HepG2 (cell line): ENCODE results near the gene CLHC1. TPM values are rescaled to one million over a fixed set of nuclear protein-coding genes. Genes with fewer than 3 reads are reported as not detected.
A peak's percentile ranks its signal among the peaks of the same experiment; 100 is the strongest.

Source experiments
- CBX2 ChIP-seq, 2 experiments: fragments of 200-600 bp in 1 of 2; sonication (generic); formaldehyde crosslinking in 1 of 2; IDR thresholded peaks; 2 replicates each; pipeline versions ENCODE4 v1.7.0 to v1.8.1; 2018 to 2022; ENCODE audit warnings: low read depth in 2 of 2, low read length in 1 of 2, mild to moderate bottlenecking in 1 of 2, missing genetic modification reagents in 1 of 2
- HDAC2 ChIP-seq: sonication (generic); formaldehyde crosslinking; IDR thresholded peaks from 2 replicates; pipeline ENCODE4 v1.4.0; 2020; ENCODE audit warnings: missing genetic modification reagents
- HNF4A ChIP-seq: sonication (generic); formaldehyde crosslinking; IDR thresholded peaks from 2 replicates; pipeline ENCODE4 v1.4.0; 2020; ENCODE audit warnings: missing genetic modification reagents
- MTA1 ChIP-seq: sonication (generic); formaldehyde crosslinking; IDR thresholded peaks from 2 replicates; pipeline ENCODE4 v1.4.0; 2020; ENCODE audit warnings: missing genetic modification reagents, mild to moderate bottlenecking, borderline replicate concordance
- PPARG ChIP-seq: conservative IDR thresholded peaks from 2 replicates; pipeline ENCODE4 v1.6.1; 2016; ENCODE audit warnings: missing biosample characterization, missing genetic modification reagents
- PRPF4 ChIP-seq: fragments of 200-400 bp; formaldehyde crosslinking; IDR thresholded peaks from 2 replicates; pipeline ENCODE4 v1.6.1; 2016; ENCODE audit warnings: low read length, low read depth; ENCODE audit not compliant: poor library complexity, severe bottlenecking
- SNAPC2 ChIP-seq: sonication (generic); formaldehyde crosslinking; IDR thresholded peaks from 2 replicates; pipeline ENCODE4 v1.8.1; 2022; ENCODE audit warnings: mild to moderate bottlenecking, missing genetic modification reagents
- SNRNP70 ChIP-seq: fragments of 200-400 bp; formaldehyde crosslinking; IDR thresholded peaks from 2 replicates; pipeline ENCODE4 v1.6.1; 2017; ENCODE audit warnings: mild to moderate bottlenecking, low read depth, low read length, moderate library complexity
- ZNF180 ChIP-seq: sonication (generic); formaldehyde crosslinking; IDR thresholded peaks from 2 replicates; pipeline ENCODE4 v1.4.0; 2020; ENCODE audit warnings: low read depth, missing genetic modification reagents, borderline replicate concordance
- ZNF543 ChIP-seq: sonication (generic); formaldehyde crosslinking; IDR thresholded peaks from 2 replicates; pipeline ENCODE4 v1.4.0; 2020; ENCODE audit warnings: mild to moderate bottlenecking, missing genetic modification reagents
- ZNF563 ChIP-seq: sonication (generic); formaldehyde crosslinking; IDR thresholded peaks from 2 replicates; pipeline ENCODE4 v1.8.0; 2022; ENCODE audit warnings: mild to moderate bottlenecking, moderate library complexity, missing genetic modification reagents
- ZNF598 ChIP-seq: sonication (generic); formaldehyde crosslinking; IDR thresholded peaks from 2 replicates; pipeline ENCODE4 v1.5.1; 2020; ENCODE audit warnings: mild to moderate bottlenecking, missing genetic modification reagents, borderline replicate concordance
- polyA plus RNA-seq, 8 experiments: library from polyadenylated mRNA; depleted of rRNA in 3 of 8; stranded (reverse) in 7 of 8; unstranded in 1 of 8; fragments of >200 nt; fragmentation: Illumina TruSeq in 4 of 8; extraction: Trizol in 4 of 8; gene quantifications; 2 replicates each; pipeline versions ENCODE4 v1.2.1 to v1.2.3, GENCODE V29; 2011 to 2016; ENCODE audit warnings: low read depth in 4 of 8, missing spikeins in 1 of 8, mixed read lengths in 1 of 8; ENCODE audit not compliant: insufficient read depth in 1 of 8
- total RNA-seq, 5 experiments: library from RNA; depleted of rRNA; stranded (reverse); fragments of >200 nt; fragmentation: Illumina TruSeq; extraction: Trizol; gene quantifications; 2 replicates each; pipeline ENCODE4 v1.2.3, GENCODE V29; 2016; ENCODE audit warnings: low read depth in 1 of 5
- TF ChIP-seq, protein P1 (sequence below): sonication (generic); formaldehyde crosslinking; IDR thresholded peaks from 2 replicates; pipeline ENCODE4 v1.4.0; 2020; ENCODE audit warnings: mild to moderate bottlenecking, missing genetic modification reagents
- TF ChIP-seq, protein P2 (sequence below): sonication (generic); formaldehyde crosslinking; conservative IDR thresholded peaks from 2 replicates; pipeline ENCODE4 v1.4.0; 2020; ENCODE audit warnings: missing genetic modification reagents
- TF ChIP-seq, protein P3 (sequence below): sonication (generic); formaldehyde crosslinking; IDR thresholded peaks from 2 replicates; pipeline ENCODE4 v1.5.0; 2020; ENCODE audit warnings: missing genetic modification reagents, mild to moderate bottlenecking, borderline replicate concordance
- TF ChIP-seq, protein P4 (sequence below): IDR thresholded peaks from 2 replicates; pipeline ENCODE4 v1.6.1; 2012; ENCODE audit warnings: low read depth, low read length, improper control_type of control experiment
- TF ChIP-seq, protein P5 (sequence below): sonication (generic); formaldehyde crosslinking; IDR thresholded peaks from 2 replicates; pipeline ENCODE4 v1.8.1; 2023; ENCODE audit warnings: mild to moderate bottlenecking, missing genetic modification reagents
- TF ChIP-seq, protein P6 (sequence below): sonication (generic); formaldehyde crosslinking; conservative IDR thresholded peaks from 2 replicates; pipeline ENCODE4 v1.8.0; 2022; ENCODE audit warnings: mild to moderate bottlenecking, moderate library complexity, missing genetic modification reagents

CLHC1 gene
- total and polyA plus RNA-seq, 2 of the 13 experiments (the other 11 are each of a cell fraction or from before 2014, with no cell fraction given): 9.8 to 12.6 TPM

DNA sequence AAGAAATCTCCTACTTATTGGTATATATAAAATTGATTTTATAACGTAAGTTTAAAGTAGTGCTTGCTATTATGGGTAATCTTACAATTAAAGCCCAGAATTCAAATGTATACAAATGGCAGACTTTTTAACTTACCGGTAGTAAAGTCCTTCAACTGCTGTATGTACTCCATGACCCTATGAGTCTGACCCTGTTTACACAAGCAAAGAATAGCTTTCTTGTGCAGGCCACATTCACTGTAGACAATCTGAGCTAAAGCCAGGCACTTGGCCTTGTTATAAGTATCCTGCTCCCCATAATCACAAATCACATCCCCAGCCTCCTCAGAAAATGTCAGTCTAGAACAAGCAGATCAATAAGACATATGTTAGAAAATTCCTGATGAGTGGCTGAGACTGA, 51.7 kb downstream of the CLHC1 start (continued):
- TF ChIP-seq SNRNP70 (no peak), ZNF563 (CRISPR knock-in tag) (no peak), ZNF598 (CRISPR knock-in tag) (no peak), CBX2 (IDR thresholded peaks at IDR 0.05; ENCODE audit: low read depth, low read length) (no peak), CBX2 (CRISPR knock-in tag; IDR thresholded peaks at IDR 0.05; ENCODE audit: low read depth) (no peak), HDAC2 (CRISPR knock-in tag) (no peak), PRPF4 (no peak), HNF4A (CRISPR knock-in tag) (peak; percentile 53), PPARG (CRISPR knock-in tag) (no peak), SNAPC2 (CRISPR knock-in tag) (no peak), ZNF543 (CRISPR knock-in tag) (no peak), MTA1 (CRISPR knock-in tag) (no peak), ZNF180 (no peak)
- TF ChIP-seq, protein P1, sequence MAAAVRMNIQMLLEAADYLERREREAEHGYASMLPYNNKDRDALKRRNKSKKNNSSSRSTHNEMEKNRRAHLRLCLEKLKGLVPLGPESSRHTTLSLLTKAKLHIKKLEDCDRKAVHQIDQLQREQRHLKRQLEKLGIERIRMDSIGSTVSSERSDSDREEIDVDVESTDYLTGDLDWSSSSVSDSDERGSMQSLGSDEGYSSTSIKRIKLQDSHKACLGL (CRISPR knock-in tag): no peak
- TF ChIP-seq, protein P2, sequence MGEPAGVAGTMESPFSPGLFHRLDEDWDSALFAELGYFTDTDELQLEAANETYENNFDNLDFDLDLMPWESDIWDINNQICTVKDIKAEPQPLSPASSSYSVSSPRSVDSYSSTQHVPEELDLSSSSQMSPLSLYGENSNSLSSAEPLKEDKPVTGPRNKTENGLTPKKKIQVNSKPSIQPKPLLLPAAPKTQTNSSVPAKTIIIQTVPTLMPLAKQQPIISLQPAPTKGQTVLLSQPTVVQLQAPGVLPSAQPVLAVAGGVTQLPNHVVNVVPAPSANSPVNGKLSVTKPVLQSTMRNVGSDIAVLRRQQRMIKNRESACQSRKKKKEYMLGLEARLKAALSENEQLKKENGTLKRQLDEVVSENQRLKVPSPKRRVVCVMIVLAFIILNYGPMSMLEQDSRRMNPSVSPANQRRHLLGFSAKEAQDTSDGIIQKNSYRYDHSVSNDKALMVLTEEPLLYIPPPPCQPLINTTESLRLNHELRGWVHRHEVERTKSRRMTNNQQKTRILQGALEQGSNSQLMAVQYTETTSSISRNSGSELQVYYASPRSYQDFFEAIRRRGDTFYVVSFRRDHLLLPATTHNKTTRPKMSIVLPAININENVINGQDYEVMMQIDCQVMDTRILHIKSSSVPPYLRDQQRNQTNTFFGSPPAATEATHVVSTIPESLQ (CRISPR knock-in tag): no peak
- TF ChIP-seq, protein P3, sequence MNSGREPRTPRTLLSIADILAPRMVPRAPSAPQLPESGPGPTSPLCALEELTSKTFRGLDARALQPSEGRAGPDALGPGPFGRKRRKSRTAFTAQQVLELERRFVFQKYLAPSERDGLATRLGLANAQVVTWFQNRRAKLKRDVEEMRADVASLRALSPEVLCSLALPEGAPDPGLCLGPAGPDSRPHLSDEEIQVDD (CRISPR knock-in tag): no peak
- TF ChIP-seq, protein P4, sequence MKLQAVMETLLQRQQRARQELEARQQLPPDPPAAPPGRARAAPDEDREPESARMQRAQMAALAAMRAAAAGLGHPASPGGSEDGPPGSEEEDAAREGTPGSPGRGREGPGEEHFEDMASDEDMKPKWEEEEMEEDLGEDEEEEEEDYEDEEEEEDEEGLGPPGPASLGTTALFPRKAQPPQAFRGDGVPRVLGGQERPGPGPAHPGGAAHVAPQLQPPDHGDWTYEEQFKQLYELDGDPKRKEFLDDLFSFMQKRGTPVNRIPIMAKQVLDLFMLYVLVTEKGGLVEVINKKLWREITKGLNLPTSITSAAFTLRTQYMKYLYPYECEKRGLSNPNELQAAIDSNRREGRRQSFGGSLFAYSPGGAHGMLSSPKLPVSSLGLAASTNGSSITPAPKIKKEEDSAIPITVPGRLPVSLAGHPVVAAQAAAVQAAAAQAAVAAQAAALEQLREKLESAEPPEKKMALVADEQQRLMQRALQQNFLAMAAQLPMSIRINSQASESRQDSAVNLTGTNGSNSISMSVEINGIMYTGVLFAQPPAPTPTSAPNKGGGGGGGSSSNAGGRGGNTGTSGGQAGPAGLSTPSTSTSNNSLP: 0 out of 2 replicates have a peak, but pooled peaks have one; percentile 10
- TF ChIP-seq, protein P5, sequence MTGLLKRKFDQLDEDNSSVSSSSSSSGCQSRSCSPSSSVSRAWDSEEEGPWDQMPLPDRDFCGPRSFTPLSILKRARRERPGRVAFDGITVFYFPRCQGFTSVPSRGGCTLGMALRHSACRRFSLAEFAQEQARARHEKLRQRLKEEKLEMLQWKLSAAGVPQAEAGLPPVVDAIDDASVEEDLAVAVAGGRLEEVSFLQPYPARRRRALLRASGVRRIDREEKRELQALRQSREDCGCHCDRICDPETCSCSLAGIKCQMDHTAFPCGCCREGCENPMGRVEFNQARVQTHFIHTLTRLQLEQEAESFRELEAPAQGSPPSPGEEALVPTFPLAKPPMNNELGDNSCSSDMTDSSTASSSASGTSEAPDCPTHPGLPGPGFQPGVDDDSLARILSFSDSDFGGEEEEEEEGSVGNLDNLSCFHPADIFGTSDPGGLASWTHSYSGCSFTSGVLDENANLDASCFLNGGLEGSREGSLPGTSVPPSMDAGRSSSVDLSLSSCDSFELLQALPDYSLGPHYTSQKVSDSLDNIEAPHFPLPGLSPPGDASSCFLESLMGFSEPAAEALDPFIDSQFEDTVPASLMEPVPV (CRISPR knock-in tag): no peak
- TF ChIP-seq, protein P6, sequence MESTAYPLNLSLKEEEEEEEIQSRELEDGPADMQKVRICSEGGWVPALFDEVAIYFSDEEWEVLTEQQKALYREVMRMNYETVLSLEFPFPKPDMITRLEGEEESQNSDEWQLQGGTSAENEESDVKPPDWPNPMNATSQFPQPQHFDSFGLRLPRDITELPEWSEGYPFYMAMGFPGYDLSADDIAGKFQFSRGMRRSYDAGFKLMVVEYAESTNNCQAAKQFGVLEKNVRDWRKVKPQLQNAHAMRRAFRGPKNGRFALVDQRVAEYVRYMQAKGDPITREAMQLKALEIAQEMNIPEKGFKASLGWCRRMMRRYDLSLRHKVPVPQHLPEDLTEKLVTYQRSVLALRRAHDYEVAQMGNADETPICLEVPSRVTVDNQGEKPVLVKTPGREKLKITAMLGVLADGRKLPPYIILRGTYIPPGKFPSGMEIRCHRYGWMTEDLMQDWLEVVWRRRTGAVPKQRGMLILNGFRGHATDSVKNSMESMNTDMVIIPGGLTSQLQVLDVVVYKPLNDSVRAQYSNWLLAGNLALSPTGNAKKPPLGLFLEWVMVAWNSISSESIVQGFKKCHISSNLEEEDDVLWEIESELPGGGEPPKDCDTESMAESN (CRISPR knock-in tag): no peak
